Measurements from ENCODE around the gene HABP4. TPM values are rescaled to one million over a fixed set of nuclear protein-coding genes. Genes with fewer than 3 reads are reported as not detected.
A peak's percentile ranks its signal among the peaks of the same experiment; 100 is the strongest.

The HABP4 gene
- total and polyA plus RNA-seq, 9 of the 15 experiments (the other 6 are each of a cell fraction or from before 2014, with no cell fraction given): 0.38 to 2.4 (median 1.9) TPM

DNA sequence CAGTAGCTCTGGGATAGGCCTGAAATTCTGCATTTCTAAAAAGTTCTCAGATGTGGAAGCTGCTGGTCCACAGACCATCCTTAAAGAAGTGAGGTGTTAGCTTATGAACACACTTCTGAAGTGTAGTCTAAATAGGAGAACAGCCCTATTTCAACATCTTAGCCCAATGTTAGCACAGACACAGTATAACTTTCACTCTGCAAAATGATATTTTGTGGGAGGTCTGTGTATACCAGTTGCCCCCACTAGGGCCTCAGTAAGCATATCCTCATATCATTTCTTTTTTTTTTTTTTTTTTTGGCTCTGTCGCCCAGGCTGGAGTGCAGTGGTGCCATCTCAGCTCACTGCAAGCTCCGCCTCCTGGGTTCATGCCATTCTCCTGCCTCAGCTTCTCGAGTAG lies 7.5 kb upstream of the HABP4 start:
- no TSS peak for BruUV-seq (replicated peaks)
- WGBS (ENCODE audit: insufficient coverage, low coverage, missing lambda C conversion rate): 0% methylated on average over 1 of the region's 3 CpGs

DNA sequence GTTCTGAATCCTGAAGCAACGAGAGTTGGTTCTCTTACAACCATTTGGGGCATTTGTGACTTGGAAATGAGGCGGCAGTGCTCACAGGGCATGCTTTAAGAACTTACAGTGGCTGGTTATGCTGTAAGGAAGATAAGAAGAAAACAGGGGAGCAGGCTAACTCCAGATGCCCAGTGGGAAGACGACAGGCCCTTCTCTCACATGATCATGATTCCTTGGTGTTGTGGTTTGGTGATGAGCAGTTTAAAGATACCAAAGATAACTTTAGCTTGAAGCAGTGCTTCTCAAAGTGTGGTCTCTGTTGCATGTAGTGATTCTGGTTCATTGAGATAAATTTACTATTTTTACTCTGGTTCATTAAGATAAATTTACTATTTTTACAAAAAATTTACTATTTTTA lies 2.6 kb upstream of the HABP4 start:
- ChIA-PET POLR2A (no interaction called here), CTCF (ENCODE audit: low intra/inter-chr PET ratio) (no interaction called here)
- 7% methylated on average over 3 of the region's 3 CpGs for WGBS (ENCODE audit: insufficient coverage, low coverage, missing lambda C conversion rate)
- TF ChIP-seq FOSL1 (tag; conservative IDR thresholded peaks at IDR 0.05): peak; percentile 59
- no peak for TF ChIP-seq SIN3B (IDR thresholded peaks at IDR 0.05; ENCODE audit: low read depth)
- TF ChIP-seq, protein P1, sequence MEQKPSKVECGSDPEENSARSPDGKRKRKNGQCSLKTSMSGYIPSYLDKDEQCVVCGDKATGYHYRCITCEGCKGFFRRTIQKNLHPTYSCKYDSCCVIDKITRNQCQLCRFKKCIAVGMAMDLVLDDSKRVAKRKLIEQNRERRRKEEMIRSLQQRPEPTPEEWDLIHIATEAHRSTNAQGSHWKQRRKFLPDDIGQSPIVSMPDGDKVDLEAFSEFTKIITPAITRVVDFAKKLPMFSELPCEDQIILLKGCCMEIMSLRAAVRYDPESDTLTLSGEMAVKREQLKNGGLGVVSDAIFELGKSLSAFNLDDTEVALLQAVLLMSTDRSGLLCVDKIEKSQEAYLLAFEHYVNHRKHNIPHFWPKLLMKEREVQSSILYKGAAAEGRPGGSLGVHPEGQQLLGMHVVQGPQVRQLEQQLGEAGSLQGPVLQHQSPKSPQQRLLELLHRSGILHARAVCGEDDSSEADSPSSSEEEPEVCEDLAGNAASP (IDR thresholded peaks at IDR 0.05): no peak
- no peak for TF ChIP-seq MCM3 (IDR thresholded peaks at IDR 0.05)
- in situ Hi-C loops (cut with MboI) (loop anchor here (25.0 kb wide), 1 partner anchor 215 kb away; the partner anchor contains the start of gene PRXL2C), intact Hi-C loops (cut with micrococcal nuclease) (loop anchor here (10.0 kb wide), 2 partner anchors 123 to 657 kb away; no protein-coding TSS in a partner anchor)
- FAIRE-seq (no peak), ATAC-seq (no peak), DNase-seq (ENCODE audit: extremely low read depth in 1 of 4, low spot score in 3 of 4) (no peak)
- H3K9ac ChIP-seq (ENCODE audit: insufficient read depth in 1 of 2, low read depth in 2 of 2, low read length in 2 of 2): no peak overlapping the region
- H3K27ac ChIP-seq (ENCODE audit: extremely low read depth, low read depth, low read length): no peak overlapping the region
- H3K27me3 ChIP-seq (ENCODE audit: control insufficient read depth in 2 of 2, insufficient read depth in 2 of 2, low read length in 2 of 2): peaks cover 2 to 14% of the 10 kb centered on the region in 2 experiments; a peak in 2 of 5 replicates
- no peak overlapping the region for H2AFZ ChIP-seq (ENCODE audit: low read depth, low read length)
- H4K20me1 ChIP-seq (replicated peaks; ENCODE audit: control insufficient read depth, insufficient read depth, low read length): no peaks in the 10 kb centered on the region
- no TSS peak for BruUV-seq (replicated peaks)
- no peak overlapping the region for H3K4me2 ChIP-seq (ENCODE audit: insufficient read depth, low read length)
- H3K79me2 ChIP-seq (ENCODE audit: control insufficient read depth, insufficient read depth, low read length): no peaks in the 10 kb centered on the region; the same call in 2 of the 3 replicates
- H3K4me1 ChIP-seq (replicated peaks in 1 of 2; ENCODE audit: control insufficient read depth in 2 of 2, insufficient read depth in 2 of 2, low read length in 2 of 2): peaks cover 2 to 18% of the 10 kb centered on the region in 2 experiments; a peak in 3 of 5 replicates
- H3K36me3 ChIP-seq (ENCODE audit: control insufficient read depth, insufficient read depth, low read length): no peaks in the 10 kb centered on the region
- no peaks in the 10 kb centered on the region for H3K9me3 ChIP-seq (replicated peaks; ENCODE audit: control insufficient read depth, insufficient read depth, low read depth, low read length)
- H3K4me3 ChIP-seq: no peak overlapping the region
- H3K9me1 ChIP-seq (ENCODE audit: control insufficient read depth, insufficient read depth, low read length): no peaks in the 10 kb centered on the region

More for the DNA sequence above, 7.5 kb upstream of the HABP4 start:
- H3K36me3 ChIP-seq (ENCODE audit: control insufficient read depth, insufficient read depth, low read length): no peaks in the 10 kb centered on the region
- no peak overlapping the region for H3K4me3 ChIP-seq
- ChIA-PET CTCF (ENCODE audit: low intra/inter-chr PET ratio) (interaction anchor here (1.5 kb wide), 1 partner anchor 225 kb away, joined by 4 read pairs; no protein-coding TSS in a partner anchor), POLR2A (interaction anchor here (0.5 to 1.5 kb wide), 4 partner anchors 8 to 1037 kb away, joined by 3 to 9 read pairs (median 3); partner anchors contain the start of genes HABP4 and ZNF782)
- no peaks in the 10 kb centered on the region for H3K27me3 ChIP-seq (ENCODE audit: control insufficient read depth in 2 of 2, insufficient read depth in 2 of 2, low read length in 2 of 2)
- in situ Hi-C loops (cut with MboI): loop anchor here (25.0 kb wide), 1 partner anchor 220 kb away; the partner anchor contains the start of gene PRXL2C
- TF ChIP-seq MAZ (CRISPR knock-in tag; conservative IDR thresholded peaks at IDR 0.05 in 1 of 2, IDR thresholded peaks at IDR 0.05 in 1 of 2): no peak
- no peak for TF ChIP-seq CC2D1A (IDR thresholded peaks at IDR 0.05)
- no peak for TF ChIP-seq ZNF444 (CRISPR knock-in tag; IDR thresholded peaks at IDR 0.05)
- TF ChIP-seq BRCA1 (IDR thresholded peaks at IDR 0.05): no peak
- TF ChIP-seq BRCA1 (CRISPR knock-in tag; IDR thresholded peaks at IDR 0.05): no peak
- no peak for TF ChIP-seq ETV6 (IDR thresholded peaks at IDR 0.05; ENCODE audit: borderline replicate concordance in 1 of 2, low read depth in 2 of 2, low read length in 1 of 2)
- no peak for TF ChIP-seq ETV6 (CRISPR knock-in tag; IDR thresholded peaks at IDR 0.05; ENCODE audit: borderline replicate concordance)
- no peak for TF ChIP-seq KLF13 (tag; IDR thresholded peaks at IDR 0.05; ENCODE audit: borderline replicate concordance, low read depth)
- no peak for TF ChIP-seq PHF20 (IDR thresholded peaks at IDR 0.05; ENCODE audit: partially characterized antibody)
- TF ChIP-seq FOXK2 (conservative IDR thresholded peaks at IDR 0.05 in 1 of 2, IDR thresholded peaks at IDR 0.05 in 1 of 2; ENCODE audit: low read depth in 2 of 2): no peak
- no peak for DNase-seq (ENCODE audit: extremely low read depth in 1 of 4, low spot score in 3 of 4)
- H3K4me1 ChIP-seq (replicated peaks in 1 of 2; ENCODE audit: control insufficient read depth in 2 of 2, insufficient read depth in 2 of 2, low read length in 2 of 2): no peaks in the 10 kb centered on the region
- H3K79me2 ChIP-seq (ENCODE audit: control insufficient read depth, insufficient read depth, low read length): no peaks in the 10 kb centered on the region
- no peak overlapping the region for H3K27ac ChIP-seq (ENCODE audit: extremely low read depth, low read depth, low read length)
- no peaks in the 10 kb centered on the region for H3K9me1 ChIP-seq (ENCODE audit: control insufficient read depth, insufficient read depth, low read length)
- H2AFZ ChIP-seq (ENCODE audit: low read depth, low read length): no peak overlapping the region
- no peak overlapping the region for H3K4me2 ChIP-seq (ENCODE audit: insufficient read depth, low read length)
- H4K20me1 ChIP-seq (replicated peaks; ENCODE audit: control insufficient read depth, insufficient read depth, low read length): no peaks in the 10 kb centered on the region
- H3K9ac ChIP-seq (ENCODE audit: insufficient read depth in 1 of 2, low read depth in 2 of 2, low read length in 2 of 2): no peak overlapping the region
- FAIRE-seq: no peak
- peak; percentile 58; the same call in 2 of the 3 replicates for ATAC-seq
- intact Hi-C loops (cut with micrococcal nuclease): loop anchor here (1.0 to 10.0 kb wide), 5 partner anchors 118 to 662 kb away; no protein-coding TSS in a partner anchor
- H3K9me3 ChIP-seq (replicated peaks; ENCODE audit: control insufficient read depth, insufficient read depth, low read depth, low read length): no peaks in the 10 kb centered on the region
